Measurements from ENCODE around the gene PRSS16.

GRCh38 chr6:27290065-27290849, 42.8 kb downstream of the PRSS16 start:
- TF ChIP-seq, protein P1, sequence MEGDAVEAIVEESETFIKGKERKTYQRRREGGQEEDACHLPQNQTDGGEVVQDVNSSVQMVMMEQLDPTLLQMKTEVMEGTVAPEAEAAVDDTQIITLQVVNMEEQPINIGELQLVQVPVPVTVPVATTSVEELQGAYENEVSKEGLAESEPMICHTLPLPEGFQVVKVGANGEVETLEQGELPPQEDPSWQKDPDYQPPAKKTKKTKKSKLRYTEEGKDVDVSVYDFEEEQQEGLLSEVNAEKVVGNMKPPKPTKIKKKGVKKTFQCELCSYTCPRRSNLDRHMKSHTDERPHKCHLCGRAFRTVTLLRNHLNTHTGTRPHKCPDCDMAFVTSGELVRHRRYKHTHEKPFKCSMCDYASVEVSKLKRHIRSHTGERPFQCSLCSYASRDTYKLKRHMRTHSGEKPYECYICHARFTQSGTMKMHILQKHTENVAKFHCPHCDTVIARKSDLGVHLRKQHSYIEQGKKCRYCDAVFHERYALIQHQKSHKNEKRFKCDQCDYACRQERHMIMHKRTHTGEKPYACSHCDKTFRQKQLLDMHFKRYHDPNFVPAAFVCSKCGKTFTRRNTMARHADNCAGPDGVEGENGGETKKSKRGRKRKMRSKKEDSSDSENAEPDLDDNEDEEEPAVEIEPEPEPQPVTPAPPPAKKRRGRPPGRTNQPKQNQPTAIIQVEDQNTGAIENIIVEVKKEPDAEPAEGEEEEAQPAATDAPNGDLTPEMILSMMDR (IDR thresholded peaks at IDR 0.05; ENCODE audit: insufficient read depth, low read length, poor library complexity, severe bottlenecking) = no peak
- no peak for TF ChIP-seq EZH2phosphoT487 (conservative IDR thresholded peaks at IDR 0.05; ENCODE audit: low read length)
